GM18519 (cell line): ENCODE data around the gene MTG1.
A peak's percentile ranks its signal among the peaks of the same experiment; 100 is the strongest.
"Not testable (repeated sequence)": the region's sequence is repeated elsewhere in the genome, so short reads cannot be mapped to it uniquely, and the experiment has no call there.

Experiments
- ATAC-seq: cut with Tn5 transposase; IDR thresholded peaks from one replicate; pipeline ENCODE4 v1.9.1; 2021; ENCODE audit warnings: mild to moderate bottlenecking, moderate library complexity; ENCODE audit not compliant: unreplicated experiment, low FRiP score

The MTG1 gene

DNA sequence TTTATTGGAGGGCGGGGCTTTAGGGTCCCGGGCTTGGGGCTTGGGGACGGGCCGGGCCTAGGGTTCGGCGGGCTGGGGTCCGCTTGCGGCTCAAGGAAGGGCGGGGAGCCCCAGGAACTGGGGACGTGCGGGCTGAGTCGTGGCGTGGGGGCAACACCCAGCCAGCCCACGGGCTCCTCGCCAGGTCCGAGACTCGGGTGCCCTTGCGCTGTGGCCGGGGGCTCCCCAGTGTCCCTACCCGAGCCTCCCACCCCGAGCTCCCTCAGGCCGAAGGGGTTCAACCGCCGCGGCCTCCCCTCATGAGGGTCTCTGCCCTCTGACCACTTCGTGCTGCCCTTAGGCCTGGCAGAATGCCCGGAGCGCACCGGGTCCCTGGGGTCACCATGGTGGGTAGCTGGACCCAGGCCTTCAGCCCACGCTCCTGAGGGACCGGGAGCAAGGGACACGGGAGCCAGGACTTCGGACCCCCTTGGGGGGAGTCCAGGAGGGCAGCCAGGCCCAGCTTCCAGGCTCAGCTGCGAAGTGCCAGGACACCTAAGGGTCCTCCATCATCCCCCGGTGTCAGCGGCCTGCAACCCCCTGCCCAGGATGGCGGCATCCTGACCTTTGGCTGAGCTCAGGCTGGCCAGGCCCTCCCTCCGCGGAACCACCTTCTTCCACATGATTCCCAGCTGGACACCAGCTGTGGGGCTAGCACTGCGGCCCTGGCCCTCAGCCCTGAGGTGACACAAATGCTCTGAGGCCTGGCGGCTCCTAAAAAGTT is 35.6 kb upstream of the MTG1 start:
- ATAC-seq = no peak

DNA sequence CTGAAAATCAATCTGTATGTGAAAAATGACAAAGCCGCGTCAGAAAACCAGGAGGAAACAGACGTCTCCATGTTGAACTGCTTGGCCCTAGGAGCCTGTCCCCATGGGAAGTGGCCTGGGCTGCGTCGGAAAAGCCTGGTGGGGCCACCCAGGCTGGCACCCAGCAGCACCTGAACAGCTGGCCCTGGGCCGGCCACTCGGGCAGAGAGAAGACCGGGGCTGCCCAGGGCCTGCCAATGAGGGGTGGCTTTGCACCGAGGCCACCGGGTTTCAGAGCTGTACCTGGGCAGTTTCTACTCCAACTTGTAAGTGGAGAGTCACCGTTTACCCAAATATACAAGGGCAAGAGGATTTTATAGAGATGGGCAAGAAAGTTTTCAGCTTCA is 35.0 kb upstream of the MTG1 start:
- ATAC-seq = no peak

DNA sequence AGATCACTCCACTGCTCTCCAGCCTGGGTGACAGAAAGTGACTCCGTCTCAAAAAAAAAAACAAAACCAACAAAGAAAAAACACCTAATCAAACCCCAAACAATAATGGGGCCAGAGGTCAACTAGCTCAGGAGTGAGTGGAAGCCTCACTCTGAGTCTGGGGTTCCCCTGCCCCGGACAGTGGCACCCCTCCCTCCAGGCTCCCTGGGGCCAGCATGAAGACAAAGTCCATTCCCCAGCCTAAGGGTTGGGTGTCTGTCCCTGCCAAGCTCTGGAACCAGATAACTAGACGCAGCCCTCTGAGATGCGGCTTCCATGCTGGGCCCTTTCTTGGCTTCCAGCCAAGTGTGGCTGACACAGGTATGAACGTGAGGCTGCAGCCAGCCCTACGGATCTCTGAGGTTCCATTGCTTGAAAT is 34.4 kb upstream of the MTG1 start:
- no peak for ATAC-seq

DNA sequence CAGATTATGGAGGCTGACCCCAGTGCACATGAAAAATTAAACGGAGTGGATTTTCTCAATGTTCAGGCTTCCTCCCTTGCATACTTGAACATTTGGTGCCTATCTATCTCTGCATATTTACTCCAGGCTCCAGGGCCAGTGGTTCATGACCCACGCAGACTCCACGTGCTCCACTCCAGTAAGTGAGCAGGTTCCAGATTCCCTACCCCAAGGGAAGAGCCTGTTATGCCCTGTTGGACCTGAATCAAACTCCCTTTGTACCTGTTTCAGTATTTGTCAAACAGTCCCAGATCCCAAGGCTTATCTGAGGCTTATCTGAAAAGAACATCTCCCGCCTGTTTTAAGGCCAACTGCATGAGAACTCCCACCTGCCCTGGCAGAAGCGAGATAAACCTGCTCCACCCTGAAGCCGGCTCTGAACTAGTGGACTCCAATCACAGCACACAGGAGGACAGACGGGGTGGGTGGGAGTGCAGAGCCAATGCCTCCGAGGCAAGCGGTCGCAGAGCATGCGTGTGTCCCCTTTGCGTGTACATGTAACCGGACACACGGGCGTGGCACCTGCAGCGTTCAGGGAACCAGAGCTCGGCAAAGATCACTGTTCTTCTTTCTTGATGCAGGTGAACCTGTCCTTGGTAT is 33.9 kb upstream of the MTG1 start:
- no peak for ATAC-seq

DNA sequence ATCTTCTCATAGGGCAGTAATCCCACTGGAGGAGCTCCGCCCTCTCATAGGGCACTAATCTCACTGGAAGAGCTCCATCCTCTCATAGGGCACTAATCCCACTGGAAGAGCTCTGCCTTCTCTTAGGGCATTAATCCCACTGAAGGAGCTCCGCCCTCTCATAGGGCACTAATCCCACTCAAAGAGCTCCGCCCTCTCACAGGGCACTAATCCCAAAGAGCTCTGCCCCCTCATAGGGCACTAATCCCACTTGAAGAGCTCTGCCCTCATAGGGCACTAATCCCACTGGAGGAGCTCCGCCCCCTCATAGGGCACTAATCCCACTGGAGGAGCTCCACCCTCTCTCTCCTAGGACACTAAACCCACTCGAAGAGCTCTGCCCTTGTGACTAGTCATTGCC is 32.7 kb upstream of the MTG1 start:
- ATAC-seq = no peak

DNA sequence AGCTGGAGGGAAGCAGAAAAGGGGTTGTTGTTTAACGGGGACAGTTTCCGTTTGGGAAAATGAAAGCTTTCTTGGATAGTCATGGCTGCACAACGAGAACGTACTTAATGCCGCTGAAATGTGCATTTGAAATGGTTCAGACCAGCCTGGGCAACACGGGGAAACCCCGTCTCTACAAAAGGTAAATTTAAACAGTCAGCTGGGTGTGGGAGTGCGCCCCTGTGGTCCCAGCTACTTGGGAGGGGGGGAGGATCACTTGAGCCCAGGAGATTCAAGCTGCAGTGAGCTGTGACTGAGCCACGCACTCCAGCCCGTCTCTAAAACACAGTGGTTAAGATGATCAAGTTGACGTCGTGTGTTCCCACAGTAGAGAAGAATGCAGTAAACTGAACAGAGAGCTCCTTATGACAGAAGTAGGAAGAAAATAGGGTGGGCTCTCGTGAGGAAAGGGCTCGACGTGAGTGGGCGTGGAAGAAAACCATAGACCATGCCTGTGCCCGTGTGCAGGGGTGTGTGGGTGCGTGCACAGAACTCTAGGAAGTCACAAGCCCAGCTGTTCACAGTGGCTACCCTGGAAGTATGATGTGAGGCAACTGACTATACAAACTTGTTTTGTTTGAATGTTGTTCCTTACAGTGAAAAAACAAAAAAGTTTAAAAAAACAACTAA is 32.0 kb upstream of the MTG1 start:
- no peak for ATAC-seq

DNA sequence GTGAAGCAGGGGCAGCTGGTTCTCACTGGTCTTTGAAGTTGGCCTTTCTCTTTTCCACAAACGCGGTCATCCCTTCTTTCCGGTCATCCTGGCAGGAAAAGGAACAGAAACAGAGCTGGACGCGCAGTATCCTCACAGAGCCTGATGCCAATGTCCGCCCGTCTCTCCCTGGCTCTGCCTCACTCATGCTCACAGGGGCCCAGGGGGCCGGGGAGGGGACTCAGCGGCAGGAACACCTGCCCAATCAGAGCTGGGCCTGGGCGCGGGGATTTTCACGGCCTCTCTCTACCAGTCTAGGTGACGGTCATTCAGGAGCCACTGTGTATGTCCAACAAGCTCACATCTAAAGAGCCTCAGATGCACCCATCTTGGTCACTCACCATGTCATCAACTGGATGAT is 31.1 kb upstream of the MTG1 start:
- ATAC-seq = no peak

DNA sequence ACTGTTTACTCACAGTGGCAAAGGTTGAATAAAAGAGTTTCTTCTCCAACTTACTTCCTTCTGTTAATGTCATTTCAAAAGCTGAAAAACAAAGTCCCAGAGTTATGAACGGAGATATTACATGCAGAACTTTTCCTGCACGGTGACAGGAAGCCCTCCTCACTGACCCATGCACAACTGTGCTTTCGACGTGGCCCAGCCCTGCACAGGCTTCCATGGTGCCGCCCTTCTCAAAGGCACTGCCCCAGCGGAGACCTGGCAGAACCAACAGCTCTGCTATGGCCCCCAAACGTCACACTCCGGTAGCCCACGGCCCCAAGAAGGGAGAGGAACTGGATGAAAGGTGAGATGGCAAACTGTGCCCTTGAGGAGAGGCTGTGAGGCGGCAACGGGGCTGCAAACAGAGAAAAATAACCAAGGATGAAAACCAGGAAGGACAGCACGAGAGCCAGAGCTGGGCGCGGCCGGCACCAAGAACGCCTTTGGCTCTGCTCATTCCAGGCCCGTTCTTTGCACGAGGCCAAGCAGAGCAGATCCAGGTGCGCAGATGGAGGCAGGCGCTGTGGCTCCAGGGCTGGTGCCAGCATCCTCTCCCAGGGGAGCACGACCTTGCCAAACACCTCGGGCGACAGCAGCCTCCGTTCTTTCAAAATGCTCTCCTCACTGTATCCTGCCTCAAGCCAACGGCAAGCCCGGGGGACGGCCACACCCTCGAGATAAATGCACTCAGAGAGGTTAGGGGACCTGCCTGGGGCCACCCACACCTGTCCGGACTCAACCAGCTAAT is 29.1 kb upstream of the MTG1 start:
- no peak for ATAC-seq

DNA sequence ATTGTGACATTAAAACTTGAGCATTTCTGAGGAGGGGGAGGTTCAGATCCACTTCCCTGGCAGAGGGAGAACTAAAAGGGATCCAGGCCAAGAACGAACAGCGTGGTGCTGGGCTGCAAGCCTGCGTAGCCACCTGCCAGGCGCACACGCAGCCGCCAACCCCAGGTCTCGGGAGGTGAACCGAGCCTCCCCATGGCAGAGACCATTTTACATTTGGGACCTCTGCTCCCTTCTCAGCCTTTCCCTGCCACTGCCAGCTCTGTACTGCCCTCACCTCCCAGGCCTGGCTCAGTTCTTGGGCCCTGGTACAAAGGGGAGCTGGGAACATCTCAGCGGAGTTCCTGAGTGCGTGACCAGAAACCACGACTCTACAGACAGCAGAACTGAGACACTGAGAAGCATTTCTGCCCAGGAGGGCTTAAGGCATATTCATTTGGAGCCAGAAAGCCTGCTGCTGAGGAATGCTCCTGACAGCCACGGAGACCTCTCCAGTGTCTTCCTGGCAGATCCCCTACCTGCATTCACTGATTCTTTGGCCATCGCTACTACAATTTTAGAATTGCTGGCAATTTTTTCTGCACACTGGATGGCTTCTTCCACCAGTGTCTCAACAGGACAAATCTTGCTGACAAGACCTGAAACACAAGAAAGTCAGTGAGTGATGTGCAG is 28.4 kb upstream of the MTG1 start:
- ATAC-seq = no peak

DNA sequence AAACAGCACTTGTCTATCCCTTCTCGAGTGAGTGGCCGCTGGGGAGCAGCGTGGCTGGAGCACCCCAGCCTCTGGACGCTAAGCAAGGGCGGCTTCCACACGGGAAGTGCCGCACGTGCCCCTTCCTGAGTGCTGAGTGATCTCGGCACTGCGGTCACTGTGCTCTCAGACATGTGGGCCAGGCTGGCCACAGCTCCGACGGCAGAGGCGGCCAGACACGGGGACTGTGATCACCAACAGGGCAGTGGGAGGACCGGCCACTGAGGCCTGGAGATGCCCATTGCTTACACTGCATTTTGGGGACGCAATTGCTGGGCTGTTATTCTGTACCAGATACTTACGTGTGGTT is 27.9 kb upstream of the MTG1 start:
- ATAC-seq = no peak

DNA sequence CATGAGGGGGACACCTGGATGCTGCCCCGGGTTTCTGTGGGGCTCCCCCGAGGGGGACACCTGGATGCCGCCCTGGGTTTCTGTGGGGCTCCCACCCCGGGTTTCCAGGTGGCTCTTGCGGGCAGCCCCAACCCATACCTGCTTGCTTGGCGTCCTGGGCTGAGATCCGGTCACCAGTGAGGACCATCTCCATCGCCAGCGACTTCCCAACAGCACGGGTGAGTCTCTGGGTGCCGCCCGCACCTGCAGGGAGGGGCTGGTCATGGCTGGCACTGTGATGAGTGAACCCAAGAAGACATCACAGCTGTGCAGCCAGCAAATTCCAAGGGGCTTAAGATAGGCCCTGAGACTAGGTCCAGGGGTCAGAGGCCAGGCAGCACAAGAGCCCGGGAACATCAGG is 27.2 kb upstream of the MTG1 start:
- ATAC-seq = no peak

DNA sequence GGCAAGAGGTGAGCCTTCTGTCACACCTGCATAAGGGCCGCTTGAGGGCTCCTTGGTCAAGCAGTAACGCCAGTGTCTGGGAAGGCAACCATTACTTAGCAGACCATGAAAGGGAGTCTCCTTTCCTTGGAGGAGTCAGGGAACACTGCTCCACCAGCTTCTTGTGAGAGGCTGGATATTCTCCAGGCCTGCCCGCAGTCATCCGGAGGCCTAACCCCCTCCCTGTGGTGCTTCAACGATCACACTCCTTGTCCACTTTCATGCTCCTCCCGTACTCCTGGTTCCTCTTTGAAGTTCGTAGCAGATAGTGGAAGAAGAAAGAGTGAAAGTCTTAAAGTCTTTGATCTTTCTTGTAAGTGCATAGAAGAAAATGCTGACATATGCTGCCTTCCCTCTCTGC is 26.5 kb upstream of the MTG1 start:
- ATAC-seq = not testable (repeated sequence)

DNA sequence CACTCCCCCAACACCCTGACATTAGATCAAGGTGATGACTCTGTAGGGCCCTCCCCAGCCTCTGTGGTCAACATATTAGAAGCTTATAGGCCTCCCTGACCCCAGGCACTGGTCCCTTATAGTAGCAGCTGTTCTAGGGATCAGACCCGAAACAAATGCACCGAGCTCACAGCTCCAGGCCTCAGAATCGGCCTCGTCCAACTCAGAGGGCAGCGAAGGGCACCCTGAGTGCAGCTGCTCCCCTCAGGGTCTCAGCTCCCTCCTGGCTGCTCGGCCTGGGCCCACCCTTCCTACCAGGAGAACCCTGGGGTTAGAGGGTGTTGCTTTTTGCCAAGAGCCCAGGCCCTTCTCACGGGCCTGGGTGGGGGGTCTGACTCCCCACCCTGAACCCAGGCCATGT is 25.8 kb upstream of the MTG1 start:
- ATAC-seq = no peak

DNA sequence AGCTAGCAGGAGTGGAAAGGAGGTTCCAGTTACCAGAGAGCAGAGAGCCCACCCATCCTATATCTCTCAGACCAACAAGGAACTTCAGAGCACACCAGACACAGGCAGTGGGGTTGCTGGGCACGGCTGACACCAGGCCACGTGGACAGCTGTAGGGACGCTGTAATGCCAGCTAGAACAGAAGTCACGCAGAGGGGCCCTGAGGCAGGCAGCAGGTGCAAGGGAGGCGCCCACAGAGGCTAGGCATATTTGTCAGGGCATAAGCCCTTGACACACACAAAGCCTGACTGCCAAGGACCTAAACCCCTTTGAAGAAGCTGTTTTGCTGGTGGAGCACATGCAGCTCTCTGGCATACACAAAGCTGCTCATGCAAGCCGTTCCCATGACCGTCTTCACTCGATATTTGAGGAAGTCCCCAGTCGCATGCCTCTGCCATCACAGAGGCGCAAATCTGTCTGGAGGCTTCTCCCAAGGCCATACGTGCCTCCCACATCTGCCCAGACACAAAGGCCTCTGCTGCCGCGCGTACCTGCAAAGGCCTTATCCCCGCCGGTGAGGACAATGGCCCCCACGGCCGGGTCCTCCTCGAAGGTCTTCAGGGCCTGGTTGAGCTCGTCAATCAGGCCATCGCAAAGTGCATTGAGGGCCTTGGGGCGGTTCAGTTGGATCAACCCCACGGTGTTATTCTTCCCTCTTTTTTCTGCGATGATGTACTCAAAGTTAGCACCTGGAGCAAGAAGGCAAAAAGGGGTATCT is 23.7 kb upstream of the MTG1 start:
- no peak for ATAC-seq

DNA sequence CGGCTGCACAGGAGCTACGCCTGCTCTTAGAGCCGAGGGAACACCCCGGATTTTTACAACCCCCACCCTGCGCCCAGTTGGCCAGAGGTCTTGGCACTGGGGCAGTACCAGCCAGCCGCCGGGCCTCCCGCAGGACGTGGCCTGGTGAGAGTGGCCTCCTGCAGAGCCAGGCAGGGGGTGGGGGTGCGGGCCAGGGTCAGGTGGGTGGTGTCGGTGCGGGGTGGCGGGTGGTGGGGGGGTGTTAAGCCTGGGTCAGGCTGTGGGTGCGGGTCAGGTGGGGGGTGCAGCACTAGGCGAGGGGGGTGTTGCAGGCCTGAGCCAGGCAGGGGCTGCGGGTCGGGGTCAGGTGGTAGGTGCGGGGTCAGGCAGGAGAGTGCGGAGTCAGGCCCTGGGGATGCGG is 21.4 kb upstream of the MTG1 start:
- no peak for ATAC-seq

DNA sequence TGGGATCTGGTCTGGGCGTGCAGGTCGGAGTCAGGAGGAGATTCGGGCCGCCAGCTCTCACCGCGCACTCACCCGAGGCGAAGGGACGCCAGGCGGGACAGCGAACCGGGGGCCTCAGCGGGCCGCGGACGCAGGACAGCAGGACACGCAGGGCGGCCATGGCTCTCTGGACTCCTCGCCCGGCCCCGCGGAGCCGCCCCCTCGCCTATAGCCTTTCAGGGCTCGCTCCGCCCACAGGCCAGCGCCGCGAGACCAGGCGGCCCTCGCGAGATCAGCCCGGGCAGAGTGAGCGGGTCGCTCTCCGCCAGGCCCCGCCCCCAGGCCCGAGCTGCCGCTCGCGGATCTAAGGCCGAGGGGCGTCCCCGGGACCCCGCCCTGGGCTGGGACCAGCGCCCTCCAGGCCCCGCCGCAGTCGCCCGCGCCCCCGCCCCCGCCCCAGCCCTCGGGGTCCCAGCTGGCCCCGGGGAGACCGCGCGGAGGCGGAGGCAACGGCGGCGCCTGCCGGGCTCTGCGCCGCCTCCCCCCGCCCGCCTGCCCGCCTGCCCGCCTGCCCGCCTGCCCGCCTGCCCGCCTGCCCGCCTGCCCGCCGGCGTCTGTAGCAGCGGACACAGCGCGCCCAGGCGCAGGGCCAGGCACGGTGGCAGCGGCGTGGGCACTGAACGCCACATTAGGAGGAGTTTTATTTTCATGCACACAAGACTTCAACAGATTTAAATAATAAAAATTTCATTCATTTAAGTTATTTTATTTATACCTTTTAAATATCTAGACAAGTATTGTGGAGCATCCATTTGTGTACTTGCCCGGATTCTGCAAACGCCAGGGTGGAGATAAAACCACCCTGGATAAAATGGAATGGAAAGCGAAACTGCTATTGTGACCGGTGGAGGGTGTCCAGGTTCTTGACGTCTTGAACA is 20.5 kb upstream of the MTG1 start, which contains the start of gene ECHS1:
ECHS1 (minus strand) TSS at position 181 of the 917 bp plus-strand sequence; CDS start at position 160, 21 bp downstream.
- ATAC-seq = peak; percentile 94

DNA sequence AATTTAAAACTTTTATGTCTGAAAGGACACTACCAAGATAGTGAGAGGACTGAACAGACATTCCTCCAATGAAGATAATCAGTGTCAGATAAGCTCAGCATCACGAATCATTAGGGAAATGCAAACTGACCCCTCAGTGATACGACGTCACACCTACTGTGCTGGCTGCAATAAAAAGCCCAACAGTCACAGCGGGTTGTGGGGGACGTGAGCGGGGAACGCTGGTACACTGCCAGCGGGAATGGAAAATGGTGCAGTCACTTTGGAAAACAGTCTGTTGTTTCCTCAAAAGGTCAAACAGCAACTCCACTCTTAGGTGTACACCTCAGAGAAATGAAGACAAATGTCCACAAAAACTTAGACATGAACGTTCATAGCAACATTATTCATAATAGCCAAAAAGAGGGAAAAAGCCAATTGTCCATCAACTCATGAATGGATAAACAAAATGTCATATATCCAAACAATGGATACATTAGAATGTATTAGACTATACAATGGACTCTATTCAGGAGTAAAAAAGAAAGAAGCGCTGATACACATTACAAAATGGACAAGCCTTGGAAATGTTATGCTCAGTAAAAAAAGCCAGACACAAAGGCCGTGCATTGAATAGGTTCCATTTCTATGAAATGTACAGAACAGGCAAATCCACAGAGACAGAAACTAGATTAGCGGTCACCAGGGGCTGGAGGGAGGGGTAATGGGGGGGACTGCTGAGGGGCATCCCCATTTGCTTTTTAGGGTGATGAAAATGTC is 18.4 kb upstream of the MTG1 start:
- no peak for ATAC-seq

DNA sequence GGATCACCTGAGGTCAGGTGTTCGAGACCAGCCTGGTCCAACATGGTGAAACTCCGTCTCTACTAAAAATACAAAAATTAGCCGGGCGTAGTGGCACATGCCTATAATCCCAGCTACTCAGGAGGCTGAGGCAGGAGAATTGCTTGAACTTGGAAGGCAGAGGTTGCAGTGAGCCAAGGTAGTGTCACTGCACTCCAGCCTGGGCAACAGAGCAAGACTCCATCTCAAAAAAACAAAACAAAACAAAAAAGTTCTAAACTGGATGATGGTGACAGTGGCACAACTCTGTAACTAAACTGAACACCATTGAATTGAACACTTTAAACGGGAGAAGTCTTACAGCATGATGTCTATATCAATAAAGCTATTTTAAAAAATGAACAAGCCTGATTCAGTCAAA is 17.8 kb upstream of the MTG1 start:
- not testable (repeated sequence) for ATAC-seq
